Muscle layer of duodenum (tissue), 2 donors: ENCODE results near the gene PPP5C.

Experiments used
- H3K27ac ChIP-seq: one replicate; pipeline ENCODE4 v1.7.0; 2013; ENCODE audit warnings: mild to moderate bottlenecking, low read length
- H3K27me3 ChIP-seq: one replicate; pipeline ENCODE4 v1.7.0; 2013; ENCODE audit warnings: low read depth, mild to moderate bottlenecking, control low read depth, low read length
- H3K36me3 ChIP-seq, 2 donors: one replicate each; pipeline ENCODE4 v1.7.0; 2013; ENCODE audit warnings: low read length in 2 of 2, control low read depth in 1 of 2, mild to moderate bottlenecking in 1 of 2; ENCODE audit not compliant: insufficient read depth in 2 of 2, control insufficient read depth in 1 of 2
- H3K4me1 ChIP-seq, 2 donors: one replicate each; pipeline ENCODE4 v1.7.0; 2013; ENCODE audit warnings: low read length in 2 of 2, mild to moderate bottlenecking in 2 of 2, control low read depth in 1 of 2, moderate library complexity in 1 of 2; ENCODE audit not compliant: insufficient read depth in 2 of 2, control insufficient read depth in 1 of 2
- H3K4me3 ChIP-seq, 2 donors: one replicate each; pipeline ENCODE4 v1.7.0; 2013; ENCODE audit warnings: low read length in 2 of 2, low read depth in 1 of 2, mild to moderate bottlenecking in 1 of 2
- H3K9me3 ChIP-seq, 2 donors: one replicate each; pipeline ENCODE4 v1.7.0; 2013; ENCODE audit warnings: low read length in 2 of 2, control low read depth in 1 of 2, mild to moderate bottlenecking in 1 of 2; ENCODE audit not compliant: control insufficient read depth in 1 of 2
- donor health status: healthy.

PPP5C gene

DNA sequence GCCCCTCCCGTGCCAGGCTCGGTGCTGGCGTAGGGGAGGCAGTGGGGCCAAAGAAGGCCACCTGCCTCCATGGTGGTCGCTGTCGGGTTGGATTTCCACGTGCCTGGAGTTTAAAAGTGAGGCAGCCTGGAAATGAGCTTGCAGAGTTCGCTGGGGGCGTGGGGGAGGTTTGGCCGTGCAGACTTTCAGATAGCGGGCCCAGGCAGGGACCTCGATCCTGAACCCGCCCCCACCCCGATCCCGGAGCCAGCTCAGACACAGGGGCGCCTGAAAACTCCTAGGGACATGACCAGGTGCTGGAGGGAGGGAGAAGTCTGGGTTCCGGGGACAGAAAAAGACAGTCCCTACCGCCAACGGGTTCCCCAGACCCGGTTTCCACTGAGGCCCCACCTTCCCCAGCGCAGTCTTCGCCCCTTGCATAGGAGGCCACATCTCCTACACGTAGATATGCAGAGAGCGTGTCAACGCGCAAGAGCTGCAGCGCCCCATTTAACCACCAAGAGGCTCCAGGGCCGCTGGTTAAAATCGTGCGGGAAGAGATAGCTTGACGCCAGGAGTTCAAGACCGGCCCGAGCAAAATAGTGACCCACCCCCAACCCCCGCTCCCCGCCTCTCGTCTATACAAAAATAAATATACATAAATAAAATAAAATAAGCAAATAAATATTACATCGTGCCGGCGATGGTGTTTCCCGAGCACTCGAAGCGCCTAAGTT, 58.0 kb downstream of the PPP5C start:
- H3K9me3 ChIP-seq: no peaks in the 10 kb centered on the region
- peak overlapping the region; percentile 50 to 56 for H3K4me3 ChIP-seq
- H3K4me1 ChIP-seq: peaks cover 0 to 13% of the 10 kb centered on the region in 2 donors
- H3K27me3 ChIP-seq: peaks cover 22% of the 10 kb centered on the region
- H3K27ac ChIP-seq: no peak overlapping the region
- H3K36me3 ChIP-seq: no peaks in the 10 kb centered on the region

DNA sequence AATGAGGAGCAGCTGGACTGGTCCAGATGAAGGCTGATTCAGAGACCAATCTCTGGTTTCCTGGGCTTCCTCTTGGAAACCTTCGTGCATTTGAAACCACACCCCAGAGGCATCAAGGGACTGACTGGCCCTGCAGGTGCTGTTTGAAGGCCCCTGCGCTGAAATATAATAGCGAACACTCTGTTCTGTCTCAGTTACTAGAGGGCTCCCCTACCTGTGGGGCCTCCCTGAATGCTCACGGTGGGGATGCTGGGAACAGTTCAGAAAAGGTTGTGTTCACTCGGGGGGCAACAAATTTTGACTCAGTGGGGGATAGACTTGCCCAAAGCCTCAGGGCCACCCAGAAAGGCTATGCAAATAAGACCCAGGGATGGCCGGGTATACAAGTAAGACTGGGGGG, 60.1 kb downstream of the PPP5C start:
- H3K9me3 ChIP-seq: no peaks in the 10 kb centered on the region
- no peak overlapping the region for H3K4me3 ChIP-seq
- H3K4me1 ChIP-seq: peaks cover 0 to 28% of the 10 kb centered on the region in 2 donors
- H3K27me3 ChIP-seq: peaks cover 25% of the 10 kb centered on the region
- H3K27ac ChIP-seq: no peak overlapping the region
- no peaks in the 10 kb centered on the region for H3K36me3 ChIP-seq

DNA sequence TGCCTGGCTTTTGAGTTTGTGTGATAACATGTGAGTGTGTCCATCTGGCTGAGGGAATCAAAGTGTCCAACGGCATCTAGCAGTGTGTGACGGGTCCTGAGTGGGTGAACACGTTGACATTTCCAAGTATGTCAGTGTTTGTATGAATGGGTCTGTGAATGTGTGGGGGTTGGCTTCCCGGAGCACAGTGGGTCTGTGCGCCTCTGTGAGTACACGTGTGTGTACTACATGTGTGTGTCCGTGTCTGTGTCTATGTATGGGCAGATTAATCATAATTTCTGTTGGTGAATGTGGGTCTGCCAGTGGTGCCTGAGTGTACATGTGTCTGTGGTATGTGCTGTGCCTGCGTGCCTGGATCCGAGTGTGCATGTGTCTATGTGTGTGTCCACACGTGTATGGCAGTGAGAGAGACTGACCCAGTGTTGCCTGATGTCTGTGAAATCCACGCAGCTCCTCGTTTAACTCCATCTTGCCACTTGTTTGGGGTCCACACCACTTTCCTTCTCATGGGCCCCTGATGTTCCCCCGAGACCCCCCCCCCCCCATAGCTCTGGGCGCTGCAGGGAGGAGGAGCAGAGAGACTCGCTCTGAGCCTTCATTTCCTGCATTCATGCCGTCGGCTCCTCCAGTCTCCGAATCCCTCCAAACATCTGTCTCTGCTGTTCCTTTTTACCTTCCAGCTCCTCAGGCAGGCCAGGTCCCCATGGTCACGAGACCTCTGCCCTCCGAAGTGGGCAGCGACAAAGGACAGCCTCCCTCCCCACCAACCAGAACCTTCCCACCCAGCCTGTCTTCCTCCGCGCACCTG, 61.2 kb downstream of the PPP5C start:
- H3K27me3 ChIP-seq: peaks cover 31% of the 10 kb centered on the region
- H3K36me3 ChIP-seq: no peaks in the 10 kb centered on the region
- H3K4me3 ChIP-seq: peak overlapping the region in 1 of 2 donors; percentile 38
- H3K27ac ChIP-seq: peak overlapping the region; percentile 31
- no peaks in the 10 kb centered on the region for H3K9me3 ChIP-seq
- H3K4me1 ChIP-seq: peaks cover 0 to 34% of the 10 kb centered on the region in 2 donors

DNA sequence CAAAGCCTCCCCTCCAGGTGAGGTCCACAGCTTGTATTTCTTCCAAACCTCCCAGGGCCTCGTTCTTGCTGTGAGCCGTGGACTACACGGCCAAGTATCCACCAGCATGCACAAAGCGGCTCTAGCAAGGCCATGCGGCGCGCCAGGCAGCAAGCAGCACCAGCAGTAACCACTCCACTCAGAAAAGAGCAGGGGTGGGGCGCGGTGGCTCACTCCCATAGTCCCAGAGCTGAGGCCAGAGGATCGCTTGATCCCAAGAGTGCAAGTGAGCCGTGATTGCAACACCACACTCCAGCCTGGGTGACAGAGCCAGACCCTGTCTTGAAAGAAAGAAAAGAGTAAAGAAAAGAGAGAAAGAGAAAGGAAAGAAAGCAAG, 61.8 kb downstream of the PPP5C start:
- Histone ChIP-seq H3K4me1 (peaks cover 0 to 40% of the 10 kb centered on the region in 2 donors), H3K27me3 (peaks cover 36% of the 10 kb centered on the region), H3K9me3 (no peaks in the 10 kb centered on the region), H3K36me3 (no peaks in the 10 kb centered on the region), H3K4me3 (peak overlapping the region in 1 of 2 donors; percentile 38), H3K27ac (peak overlapping the region; percentile 31)

DNA sequence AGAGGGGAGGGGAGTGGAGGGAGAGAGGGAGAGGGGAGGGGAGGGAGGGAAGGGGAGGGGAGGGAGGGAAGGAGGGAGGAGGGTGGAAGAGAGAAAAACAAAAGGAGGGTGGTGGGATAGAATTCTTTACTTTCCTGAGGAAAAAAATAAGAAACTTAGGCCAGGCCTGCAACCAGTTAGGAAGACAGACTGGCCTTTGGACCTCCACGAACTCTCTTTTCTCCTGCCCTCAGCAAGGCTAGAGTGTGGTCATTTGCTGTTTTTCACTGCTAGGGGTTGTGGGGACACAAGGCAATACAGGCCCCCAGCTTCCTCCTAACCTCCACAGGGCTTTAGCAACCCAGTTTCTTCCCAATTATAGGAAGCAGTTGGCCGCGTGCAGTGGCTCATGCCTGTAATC, 62.3 kb downstream of the PPP5C start:
- H3K9me3 ChIP-seq: no peaks in the 10 kb centered on the region
- H3K4me1 ChIP-seq: peaks cover 0 to 38% of the 10 kb centered on the region in 2 donors
- H3K27ac ChIP-seq: no peak overlapping the region
- no peak overlapping the region for H3K4me3 ChIP-seq
- no peaks in the 10 kb centered on the region for H3K36me3 ChIP-seq
- peaks cover 36% of the 10 kb centered on the region for H3K27me3 ChIP-seq

DNA sequence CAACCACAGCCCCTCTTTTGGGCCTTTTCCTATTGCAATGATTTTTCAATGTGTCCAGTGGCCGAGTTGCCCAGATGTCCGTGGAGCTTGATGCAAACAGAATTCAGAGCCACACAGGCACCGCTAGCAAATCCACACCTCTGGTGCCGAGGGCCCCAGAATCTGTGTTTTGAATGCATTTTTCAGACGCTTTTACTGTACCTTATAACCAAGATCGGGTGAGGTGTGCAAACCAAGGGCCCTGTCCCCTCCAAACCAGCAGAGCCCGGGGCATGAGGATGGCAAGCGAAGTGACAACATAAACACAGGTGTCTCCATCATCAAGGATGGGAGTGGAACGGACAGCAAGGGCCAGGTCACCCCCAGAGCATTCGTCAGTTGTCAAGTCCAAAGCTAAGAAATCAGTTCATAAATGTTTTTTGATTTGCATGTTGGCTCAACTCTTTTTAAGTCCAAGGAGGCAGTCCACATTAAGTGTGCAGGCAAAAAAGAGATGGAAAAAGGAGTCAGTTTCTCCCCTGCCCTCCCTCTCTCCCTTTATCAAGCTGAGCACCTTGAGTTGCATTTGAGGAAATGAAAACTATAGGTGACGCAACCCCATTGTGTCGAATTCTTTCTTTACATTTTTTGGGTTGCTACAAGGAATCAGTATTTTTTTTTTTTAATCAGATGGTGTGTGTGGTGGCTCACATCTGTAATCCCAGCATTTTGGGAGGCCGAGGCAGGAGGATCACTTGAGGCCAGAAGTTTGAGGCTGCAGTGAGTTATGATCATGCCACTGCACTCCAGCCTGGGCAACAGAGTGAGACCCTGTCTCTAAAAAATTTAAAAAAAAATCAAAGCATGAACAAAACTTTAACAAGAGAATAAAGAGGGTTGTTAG, 63.6 kb downstream of the PPP5C start:
- peaks cover 40% of the 10 kb centered on the region for H3K27me3 ChIP-seq

DNA sequence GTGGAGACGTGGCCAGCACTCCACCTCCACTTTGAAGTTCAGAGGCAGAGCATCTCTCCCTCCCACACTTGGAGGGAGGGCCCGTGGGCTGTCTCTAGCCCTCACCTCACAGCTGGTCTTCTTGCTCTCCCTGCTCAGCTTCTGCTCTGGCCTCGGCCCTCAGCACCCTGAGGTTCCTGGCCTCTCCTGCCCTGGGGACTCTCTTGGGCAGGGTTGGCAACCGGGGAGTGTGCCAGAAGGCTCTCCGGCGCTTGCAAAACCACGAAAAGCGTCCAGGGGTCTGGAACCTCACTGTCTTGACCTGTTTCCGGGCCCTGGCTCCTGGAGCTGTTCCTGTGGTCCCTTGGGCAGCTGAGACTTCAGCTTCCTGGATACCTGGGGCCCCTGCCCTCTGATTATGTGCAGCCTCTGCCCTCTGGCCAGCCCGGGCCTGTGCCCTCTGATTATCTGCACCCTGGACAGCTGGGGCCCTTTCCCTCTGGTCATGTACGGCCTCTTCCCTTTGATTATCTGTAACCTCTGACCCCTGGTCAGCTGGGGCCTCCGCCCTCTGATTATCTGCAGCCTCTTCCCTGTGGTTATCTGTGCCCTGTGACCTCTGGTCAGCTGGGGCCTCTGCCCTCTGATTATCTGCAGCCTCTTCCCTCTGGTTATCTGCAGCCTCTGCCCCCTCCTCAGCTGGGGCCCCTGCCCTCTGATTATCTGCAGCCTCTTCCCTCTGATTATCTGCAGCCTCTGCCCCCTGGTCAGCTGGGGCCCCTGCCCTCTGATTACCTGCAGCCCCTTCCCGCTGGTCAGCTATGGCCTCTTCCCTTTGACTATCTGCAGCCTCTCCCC, 64.4 kb downstream of the PPP5C start:
- peaks cover 32% of the 10 kb centered on the region for H3K27me3 ChIP-seq
- no peaks in the 10 kb centered on the region for H3K9me3 ChIP-seq
- peaks cover 0 to 36% of the 10 kb centered on the region in 2 donors for H3K4me1 ChIP-seq
- H3K36me3 ChIP-seq: no peaks in the 10 kb centered on the region
- peak overlapping the region; percentile 61 to 62 for H3K4me3 ChIP-seq
- H3K27ac ChIP-seq: no peak overlapping the region

More for the DNA sequence above, 63.6 kb downstream of the PPP5C start:
- H3K4me3 ChIP-seq: peak overlapping the region in 1 of 2 donors; percentile 61
- H3K36me3 ChIP-seq: no peaks in the 10 kb centered on the region
- peaks cover 0 to 31% of the 10 kb centered on the region in 2 donors for H3K4me1 ChIP-seq
- H3K9me3 ChIP-seq: no peaks in the 10 kb centered on the region
- H3K27ac ChIP-seq: no peak overlapping the region

DNA sequence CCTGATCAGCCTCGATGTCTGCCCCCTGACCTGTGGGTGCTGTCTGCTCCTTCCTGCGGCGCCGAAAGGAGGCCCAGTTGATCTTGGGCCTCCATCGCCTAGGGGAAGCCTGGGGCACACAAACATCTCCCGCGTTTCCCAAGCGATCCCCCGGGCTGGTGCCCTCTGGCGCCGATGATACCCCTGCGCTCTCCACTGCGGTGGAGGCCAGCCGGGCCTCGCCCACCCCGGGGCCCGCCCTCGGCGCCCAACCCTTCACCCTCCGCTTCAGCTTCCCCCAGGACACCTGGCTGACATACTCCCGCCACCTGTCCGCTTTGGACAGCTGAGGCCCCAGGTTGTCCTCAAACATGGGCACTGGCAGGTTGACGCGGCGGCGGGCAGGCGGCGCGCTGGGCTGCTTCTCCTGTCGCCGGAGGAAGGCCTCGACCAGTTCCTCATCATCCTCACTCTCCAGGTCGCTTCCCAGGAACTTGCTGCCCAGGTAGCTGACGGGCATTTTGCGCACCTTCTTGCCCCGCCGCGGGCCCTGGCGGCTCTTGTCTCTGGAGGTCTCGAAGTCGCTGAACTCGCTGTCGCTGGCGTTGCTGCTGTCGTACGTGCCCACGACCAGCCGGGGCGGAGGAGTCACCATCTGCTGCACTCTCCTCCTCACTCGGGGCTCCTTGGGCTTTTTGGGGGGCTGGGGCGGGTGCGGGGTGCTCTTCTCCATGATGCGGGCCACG, 65.2 kb downstream of the PPP5C start:
- no peaks in the 10 kb centered on the region for H3K36me3 ChIP-seq
- peaks cover 0 to 42% of the 10 kb centered on the region in 2 donors for H3K4me1 ChIP-seq
- peak overlapping the region; percentile 61 to 62 for H3K4me3 ChIP-seq
- peaks cover 31% of the 10 kb centered on the region for H3K27me3 ChIP-seq
- H3K9me3 ChIP-seq: no peaks in the 10 kb centered on the region
- H3K27ac ChIP-seq: no peak overlapping the region

DNA sequence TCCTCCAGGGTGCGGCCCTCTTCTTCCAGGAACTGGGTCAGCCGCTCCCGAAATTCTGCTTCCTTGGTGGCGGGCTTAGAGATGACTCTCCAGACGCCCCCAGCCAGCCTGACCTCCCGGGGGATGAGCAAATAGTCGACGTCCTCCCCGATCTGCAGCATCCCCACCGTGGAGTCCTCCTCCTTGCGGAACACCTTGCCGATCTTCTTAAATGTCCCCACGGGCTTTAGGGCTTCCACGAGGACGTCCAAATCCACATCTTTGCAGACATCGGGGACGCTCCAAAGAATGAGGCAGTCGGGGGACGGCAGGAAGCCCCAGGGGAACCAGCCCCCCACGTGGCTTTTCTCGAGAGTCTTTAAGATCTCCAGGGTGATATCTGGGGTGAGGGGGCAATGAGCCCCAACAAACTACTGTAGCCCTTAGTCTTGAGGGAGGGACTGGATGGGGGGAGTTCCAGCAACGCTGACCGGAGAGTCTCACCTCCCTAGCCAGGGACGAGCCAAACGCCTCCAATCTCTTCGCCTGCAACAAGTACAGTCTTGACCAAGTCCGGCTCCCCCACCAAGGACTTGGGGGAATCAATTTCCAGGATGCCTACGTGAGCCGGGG, 65.9 kb downstream of the PPP5C start:
- no peaks in the 10 kb centered on the region for H3K36me3 ChIP-seq
- peak overlapping the region; percentile 51 for H3K27ac ChIP-seq
- no peaks in the 10 kb centered on the region for H3K9me3 ChIP-seq
- H3K4me3 ChIP-seq: peak overlapping the region; percentile 61 to 62
- peaks cover 0 to 42% of the 10 kb centered on the region in 2 donors for H3K4me1 ChIP-seq
- peaks cover 27% of the 10 kb centered on the region for H3K27me3 ChIP-seq
